ENCODE data around the gene FLVCR2.

FLVCR2 gene

DNA sequence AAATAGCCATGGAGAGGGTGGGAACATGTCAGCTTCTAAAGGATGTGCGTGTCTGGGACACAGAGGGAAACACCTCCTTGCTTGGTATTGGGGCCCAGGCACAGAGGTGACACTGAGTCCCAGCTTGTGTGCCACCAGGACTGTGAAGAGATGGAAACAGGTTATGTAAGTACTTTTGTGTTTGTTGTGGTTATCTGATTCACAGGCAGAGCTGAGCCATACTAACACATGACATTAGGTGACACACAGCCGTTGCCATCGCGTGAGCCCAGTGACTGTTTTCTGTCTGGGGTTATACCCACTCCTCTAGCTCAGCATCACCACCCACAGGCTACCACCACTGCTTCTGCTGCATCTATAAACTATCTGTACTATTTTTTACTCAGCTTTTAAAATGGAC is 12.1 kb upstream of the FLVCR2 start:
- Mint-ChIP-seq H3K4me1 (peaks cover 82% of the 10 kb centered on the region), H3K4me3 (peak overlapping the region; percentile 77 to 92)

DNA sequence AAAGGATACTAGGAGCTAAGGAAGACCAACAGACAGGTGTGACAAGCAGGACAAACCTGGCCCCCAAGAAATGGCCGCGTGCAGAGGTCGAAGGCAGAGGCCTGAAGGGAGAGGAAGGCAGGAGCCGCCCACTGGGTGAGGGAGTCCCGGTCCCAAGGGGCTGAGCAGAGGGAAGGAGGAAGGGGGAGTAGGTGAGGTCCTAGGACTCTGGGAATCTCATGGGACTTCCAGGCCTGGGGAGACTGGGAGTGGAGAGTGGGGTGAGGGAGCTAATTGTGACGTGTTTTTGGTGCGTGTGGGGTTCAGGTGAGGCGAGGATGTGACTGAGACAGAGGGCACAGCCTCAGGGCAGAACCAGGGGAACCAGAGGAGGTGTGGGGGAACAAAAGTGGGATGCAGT is 11.7 kb upstream of the FLVCR2 start:
- no peak for DNase-seq
- no peaks in the 10 kb centered on the region for H3K27me3 Mint-ChIP-seq
- H3K4me3 Mint-ChIP-seq, result peak overlapping the region; percentile 77 to 92

More for the DNA sequence above, 12.1 kb upstream of the FLVCR2 start:
- peak; percentile 79 to 89 for DNase-seq
- peak; percentile 94 for ATAC-seq
- Mint-ChIP-seq H3K27me3 (no peaks in the 10 kb centered on the region), H3K27ac (peak overlapping the region; percentile 98 to 100), H3K9me3 (peaks cover 0 to 8% of the 10 kb centered on the region in 2 donors)

DNA sequence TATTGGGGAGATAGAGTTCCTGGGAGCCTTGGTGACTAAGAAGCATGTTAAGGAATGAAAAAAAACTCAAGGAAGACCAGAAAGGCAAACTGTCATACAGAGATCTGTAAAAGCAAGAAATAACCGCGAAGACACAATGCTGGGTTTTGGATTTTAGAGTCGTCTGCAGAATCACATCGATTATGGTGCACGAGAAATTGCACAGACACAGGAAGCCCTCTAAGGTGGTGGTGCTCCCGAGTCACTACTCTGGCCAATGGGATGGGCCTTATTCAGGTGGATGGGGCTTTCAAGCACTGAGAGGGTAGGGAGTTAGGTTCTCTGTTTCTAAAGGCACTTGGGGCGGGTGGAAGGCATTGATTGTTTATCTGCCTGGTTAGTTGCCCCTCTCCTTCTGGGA is 10.3 kb upstream of the FLVCR2 start:
- ATAC-seq (no peak), DNase-seq (no peak)
- Mint-ChIP-seq H3K27ac (peak overlapping the region in 1 of 2 donors; percentile 98), H3K27me3 (no peaks in the 10 kb centered on the region), H3K4me3 (no peak overlapping the region), H3K4me1 (peaks cover 74% of the 10 kb centered on the region), H3K9me3 (peaks cover 0 to 3% of the 10 kb centered on the region in 2 donors)

More for the DNA sequence above, 11.7 kb upstream of the FLVCR2 start:
- peak overlapping the region; percentile 98 to 100 for H3K27ac Mint-ChIP-seq
- peaks cover 0 to 6% of the 10 kb centered on the region in 2 donors for H3K9me3 Mint-ChIP-seq
- ATAC-seq, result no peak
- H3K4me1 Mint-ChIP-seq, result peaks cover 82% of the 10 kb centered on the region

DNA sequence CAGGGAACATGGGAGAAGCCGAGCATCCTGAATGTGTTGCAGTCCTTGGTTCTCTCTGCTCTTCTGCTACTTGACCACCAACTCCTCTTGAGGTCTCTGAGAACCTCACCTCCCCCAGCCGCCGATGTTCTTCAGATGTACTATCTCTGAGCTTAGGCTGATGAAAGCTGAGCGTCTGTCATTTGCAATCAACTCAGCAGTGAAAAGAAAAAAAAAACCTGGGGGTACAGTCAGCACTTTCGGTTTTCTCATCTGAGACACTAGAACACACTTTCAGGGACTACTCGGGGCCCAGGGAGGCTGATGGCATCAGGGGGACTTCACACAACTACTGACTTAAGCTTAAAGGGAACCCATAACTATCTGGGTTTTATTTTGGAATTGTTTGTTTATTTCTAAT is 9.6 kb upstream of the FLVCR2 start:
- DNase-seq (no peak), ATAC-seq (no peak)
- peak overlapping the region in 1 of 2 donors; percentile 5 for H3K4me3 Mint-ChIP-seq
- H3K27ac Mint-ChIP-seq, result peak overlapping the region; percentile 51 to 64
- peaks cover 74% of the 10 kb centered on the region for H3K4me1 Mint-ChIP-seq
- peaks cover 0 to 3% of the 10 kb centered on the region in 2 donors for H3K9me3 Mint-ChIP-seq
- H3K27me3 Mint-ChIP-seq, result no peaks in the 10 kb centered on the region

DNA sequence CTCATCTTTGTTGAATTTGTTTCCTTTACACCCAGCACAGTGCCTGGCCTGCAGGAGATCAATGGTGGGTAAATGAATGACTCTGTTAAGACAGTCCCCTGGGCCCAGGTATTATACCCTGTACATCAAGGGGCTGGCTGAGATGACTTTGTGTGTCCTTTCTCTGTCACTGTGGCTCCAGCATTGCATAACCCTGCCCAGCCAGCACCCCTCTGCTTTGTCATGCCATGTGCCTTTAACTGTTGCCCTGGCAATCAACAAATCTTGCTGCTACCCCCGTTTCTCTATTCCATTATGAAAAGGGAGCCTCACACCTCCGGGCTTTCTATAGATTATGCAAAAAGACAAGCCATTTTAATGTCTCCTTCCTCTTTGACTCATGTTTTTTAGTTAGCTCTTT is 7.6 kb upstream of the FLVCR2 start:
- ATAC-seq, result no peak
- no peak overlapping the region for H3K4me3 Mint-ChIP-seq

DNA sequence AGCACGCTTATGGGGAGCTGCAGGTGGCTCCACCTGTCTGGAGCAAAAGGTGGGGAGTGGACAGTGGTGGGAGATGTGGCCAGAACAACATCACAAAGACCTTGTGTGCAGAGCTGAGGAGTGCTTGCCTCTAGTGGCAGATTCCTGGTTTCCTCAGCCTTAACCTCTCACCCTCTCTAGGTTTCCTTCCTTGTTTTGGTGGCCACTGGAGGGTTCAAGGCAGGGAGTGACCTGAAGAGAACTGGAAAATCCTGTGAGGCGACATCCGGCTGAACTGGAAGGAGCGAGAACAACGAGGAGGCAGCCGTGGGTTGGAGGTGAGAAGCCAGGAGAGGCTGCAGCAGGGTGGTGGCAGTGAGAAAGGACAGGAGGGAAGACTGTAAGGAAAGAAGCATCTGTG is 6.3 kb upstream of the FLVCR2 start:
- ATAC-seq, result no peak
- Mint-ChIP-seq H3K4me1 (peaks cover 51% of the 10 kb centered on the region), H3K9me3 (no peaks in the 10 kb centered on the region), H3K27ac (peak overlapping the region in 1 of 2 donors; percentile 57), H3K27me3 (no peaks in the 10 kb centered on the region), H3K4me3 (no peak overlapping the region)
- DNase-seq, result no peak

More for the DNA sequence above, 7.6 kb upstream of the FLVCR2 start:
- H3K27me3 Mint-ChIP-seq, result no peaks in the 10 kb centered on the region
- DNase-seq, result no peak
- H3K4me1 Mint-ChIP-seq, result peaks cover 60% of the 10 kb centered on the region
- H3K9me3 Mint-ChIP-seq, result peaks cover 0 to 3% of the 10 kb centered on the region in 2 donors
- no peak overlapping the region for H3K27ac Mint-ChIP-seq

DNA sequence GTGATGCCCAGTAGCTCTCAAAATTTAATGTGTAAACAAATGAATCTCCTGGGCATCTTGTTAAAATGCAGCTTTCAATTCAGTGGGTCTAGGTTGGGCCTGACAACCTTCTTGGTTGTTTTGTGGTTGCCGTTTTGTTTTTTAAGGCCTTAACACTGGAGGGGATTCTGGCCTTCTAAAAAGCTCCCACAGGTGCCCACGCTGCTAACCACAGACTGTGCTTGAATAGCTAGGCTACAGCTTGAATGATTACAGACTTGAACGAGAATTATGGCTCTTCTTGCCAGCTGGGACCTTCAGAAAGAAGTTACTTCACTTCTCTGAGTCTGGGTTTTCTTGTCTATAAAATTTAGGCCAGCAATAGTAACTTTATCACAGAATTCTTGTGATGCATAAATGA is 1.3 kb upstream of the FLVCR2 start:
- H3K9me3 Mint-ChIP-seq, result no peaks in the 10 kb centered on the region
- DNase-seq (no peak), ATAC-seq (no peak)
- H3K4me1 Mint-ChIP-seq, result peaks cover 28% of the 10 kb centered on the region
- H3K4me3 Mint-ChIP-seq, result peak overlapping the region in 1 of 2 donors; percentile 86
- H3K27ac Mint-ChIP-seq, result no peak overlapping the region
- H3K27me3 Mint-ChIP-seq, result no peaks in the 10 kb centered on the region

DNA sequence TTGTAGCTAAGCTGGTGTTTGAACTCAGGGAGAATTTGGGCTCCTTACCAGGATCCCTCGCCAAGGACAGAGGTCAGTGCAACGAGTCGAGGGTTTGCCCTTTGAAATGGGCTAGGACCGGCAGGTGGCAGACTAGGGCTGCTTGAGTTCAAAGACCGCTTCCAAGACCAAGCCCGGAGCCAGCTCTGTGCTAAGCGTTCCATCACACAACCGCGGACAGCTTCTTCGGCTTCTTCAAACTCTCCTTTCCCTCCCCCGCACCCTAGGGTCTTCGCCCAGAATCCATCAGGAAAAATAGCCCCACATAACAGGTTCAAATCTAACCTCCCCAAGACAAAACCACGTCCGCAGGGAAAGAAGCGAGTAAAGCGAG is 705 bp upstream of the FLVCR2 start:
- H3K4me3 Mint-ChIP-seq, result peak overlapping the region; percentile 86 to 91
- peaks cover 27% of the 10 kb centered on the region for H3K4me1 Mint-ChIP-seq
- peak; percentile 94 for ATAC-seq

DNA sequence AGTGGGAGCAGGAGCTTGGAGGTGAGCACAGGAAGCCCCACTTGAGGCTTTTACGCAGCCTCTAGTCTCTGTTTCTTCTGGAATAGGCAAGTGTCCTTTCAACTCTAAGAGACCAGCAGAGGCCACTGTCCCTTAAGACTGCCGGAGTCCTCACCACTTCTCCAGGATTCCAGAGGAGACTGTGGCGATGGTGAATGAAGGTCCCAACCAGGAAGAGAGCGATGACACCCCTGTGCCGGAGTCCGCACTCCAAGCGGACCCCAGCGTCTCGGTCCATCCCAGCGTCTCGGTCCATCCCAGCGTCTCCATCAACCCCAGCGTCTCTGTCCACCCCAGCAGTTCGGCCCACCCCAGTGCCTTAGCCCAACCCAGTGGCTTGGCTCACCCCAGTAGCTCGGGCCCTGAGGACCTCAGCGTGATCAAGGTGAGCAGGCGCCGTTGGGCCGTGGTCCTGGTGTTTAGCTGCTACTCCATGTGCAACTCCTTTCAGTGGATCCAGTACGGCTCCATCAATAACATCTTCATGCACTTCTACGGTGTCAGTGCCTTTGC is 442 bp downstream of the FLVCR2 start:
- Mint-ChIP-seq H3K9me3 (no peaks in the 10 kb centered on the region), H3K4me3 (peak overlapping the region; percentile 86 to 91), H3K27me3 (no peaks in the 10 kb centered on the region), H3K4me1 (peaks cover 27% of the 10 kb centered on the region), H3K27ac (no peak overlapping the region)
- no peak for ATAC-seq
- no peak for DNase-seq

More for the DNA sequence above, 705 bp upstream of the FLVCR2 start:
- peak; percentile 65 to 72 for DNase-seq
- no peaks in the 10 kb centered on the region for H3K27me3 Mint-ChIP-seq
- no peaks in the 10 kb centered on the region for H3K9me3 Mint-ChIP-seq
- H3K27ac Mint-ChIP-seq, result peak overlapping the region in 1 of 2 donors; percentile 81

DNA sequence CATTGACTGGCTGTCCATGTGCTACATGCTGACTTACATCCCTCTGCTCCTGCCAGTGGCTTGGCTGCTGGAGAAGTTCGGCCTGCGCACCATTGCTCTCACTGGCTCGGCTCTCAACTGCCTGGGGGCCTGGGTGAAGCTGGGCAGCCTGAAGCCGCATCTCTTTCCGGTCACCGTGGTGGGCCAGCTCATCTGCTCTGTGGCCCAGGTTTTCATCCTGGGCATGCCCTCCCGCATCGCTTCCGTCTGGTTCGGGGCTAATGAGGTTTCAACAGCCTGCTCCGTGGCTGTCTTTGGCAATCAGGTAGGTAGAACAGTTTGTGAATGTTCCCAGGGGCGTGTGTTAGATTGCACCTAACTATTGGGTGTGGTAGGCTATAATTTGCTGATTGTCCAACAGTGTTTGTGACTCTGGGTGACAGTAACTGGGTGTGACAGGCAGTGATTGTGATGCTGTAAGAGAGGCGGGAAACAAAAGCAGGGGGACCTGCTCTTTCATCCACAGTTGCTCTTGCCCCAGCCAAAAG is 981 bp downstream of the FLVCR2 start:
- Mint-ChIP-seq H3K4me1 (peaks cover 27% of the 10 kb centered on the region), H3K9me3 (no peaks in the 10 kb centered on the region), H3K4me3 (peak overlapping the region; percentile 45 to 91), H3K27ac (no peak overlapping the region), H3K27me3 (no peaks in the 10 kb centered on the region)
- DNase-seq, result no peak
- no peak for ATAC-seq

DNA sequence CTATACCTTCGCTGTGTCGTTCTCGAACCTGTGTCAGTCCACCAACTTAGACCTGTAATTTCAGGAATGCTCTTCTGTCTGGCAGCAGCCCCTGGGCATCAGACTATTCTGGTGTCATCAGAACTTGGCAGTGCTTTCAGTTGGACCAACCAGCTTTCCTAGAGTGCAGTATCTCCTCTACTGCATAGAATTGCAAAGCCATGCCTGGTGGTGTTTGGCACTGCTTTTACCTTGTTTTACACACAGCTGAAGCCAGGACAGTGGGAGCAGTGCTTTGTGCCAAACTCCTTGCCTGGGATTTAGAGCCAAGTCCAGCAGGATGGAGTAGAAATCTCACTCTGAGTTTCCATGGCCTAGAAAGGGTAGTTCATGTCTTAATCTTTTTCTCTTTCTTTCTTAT is 1.5 kb downstream of the FLVCR2 start:
- no peaks in the 10 kb centered on the region for H3K9me3 Mint-ChIP-seq

DNA sequence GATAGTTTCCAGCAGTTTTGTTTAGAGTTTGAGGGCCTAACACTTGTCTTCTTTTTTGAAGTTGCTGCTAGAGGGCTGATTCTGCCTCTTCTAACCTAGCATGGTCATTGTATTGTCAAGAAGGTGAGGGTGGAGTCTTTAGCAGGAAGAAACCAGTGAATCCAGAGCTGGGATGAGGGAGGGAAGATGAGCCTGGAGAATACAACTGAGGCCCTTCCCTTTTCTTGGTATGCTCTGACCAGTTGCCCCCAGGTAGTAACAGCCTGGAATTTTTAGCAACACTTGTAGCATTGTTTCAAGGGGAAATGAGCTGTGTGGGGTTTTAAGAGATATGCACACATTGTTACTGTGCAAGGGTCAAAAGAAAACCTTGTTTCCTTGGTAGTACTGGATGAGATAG is 9.0 kb downstream of the FLVCR2 start:
- Mint-ChIP-seq H3K9me3 (no peaks in the 10 kb centered on the region), H3K4me1 (no peaks in the 10 kb centered on the region), H3K27me3 (no peaks in the 10 kb centered on the region), H3K27ac (no peak overlapping the region), H3K4me3 (no peak overlapping the region)
- DNase-seq, result no peak
- no peak for ATAC-seq

More for the DNA sequence above, 1.5 kb downstream of the FLVCR2 start:
- H3K4me1 Mint-ChIP-seq, result peaks cover 27% of the 10 kb centered on the region
- no peak overlapping the region for H3K27ac Mint-ChIP-seq
- ATAC-seq (no peak), DNase-seq (no peak)
- H3K27me3 Mint-ChIP-seq, result no peaks in the 10 kb centered on the region
- no peak overlapping the region for H3K4me3 Mint-ChIP-seq

DNA sequence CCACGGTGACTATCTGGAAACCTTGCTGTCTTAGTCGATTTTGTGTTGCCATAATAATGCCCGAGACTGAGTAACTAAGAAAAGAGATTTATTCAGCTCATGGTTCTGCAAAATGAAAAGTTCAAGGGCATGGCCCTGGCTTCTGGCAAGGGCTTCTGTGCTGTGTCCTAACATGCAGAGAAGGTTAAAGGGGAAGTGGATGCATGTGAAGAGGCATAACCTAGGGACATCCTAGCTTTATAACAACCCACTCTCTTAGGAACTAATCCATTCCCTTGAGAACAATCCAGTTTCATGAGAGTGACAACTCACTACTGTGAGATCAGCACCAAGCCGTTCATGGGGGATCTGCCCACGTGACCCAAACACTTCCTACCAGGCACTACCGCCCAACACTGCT is 11.5 kb downstream of the FLVCR2 start:
- no peak for ATAC-seq
- H3K4me1 Mint-ChIP-seq, result no peaks in the 10 kb centered on the region

DNA sequence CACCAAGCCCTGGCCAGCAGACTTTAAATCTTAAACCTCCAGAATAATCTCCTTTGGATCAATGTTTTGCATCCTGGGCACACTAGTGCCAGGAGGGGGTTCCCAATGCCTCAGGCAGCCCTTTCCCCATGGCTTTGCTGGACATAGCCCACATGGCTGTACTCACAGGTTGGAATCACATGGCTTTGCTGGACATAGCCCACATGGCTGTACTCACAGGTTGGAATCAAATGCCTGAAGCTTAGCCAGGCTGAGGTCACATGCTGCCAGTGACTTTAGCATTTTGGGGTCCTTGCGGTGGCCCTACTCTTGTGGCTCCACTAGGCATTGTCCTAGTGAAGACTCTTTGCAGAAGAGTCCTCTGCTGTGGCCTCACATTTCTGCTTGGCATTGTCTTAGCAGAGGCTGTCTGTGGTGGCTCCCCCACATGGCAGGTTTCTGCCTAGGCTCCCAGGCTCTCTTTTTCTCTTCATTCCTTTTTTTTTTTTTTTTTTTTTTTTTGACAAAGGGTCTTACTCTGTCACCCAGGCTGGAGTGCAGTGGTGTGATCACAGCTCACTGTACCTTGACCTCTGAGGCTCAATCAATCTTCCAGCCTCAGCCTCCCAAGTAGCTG is 13.0 kb downstream of the FLVCR2 start:
- Mint-ChIP-seq H3K27ac (no peak overlapping the region), H3K27me3 (no peaks in the 10 kb centered on the region), H3K4me1 (no peaks in the 10 kb centered on the region), H3K9me3 (no peaks in the 10 kb centered on the region), H3K4me3 (no peak overlapping the region)
- DNase-seq (no peak), ATAC-seq (no peak)

More for the DNA sequence above, 11.5 kb downstream of the FLVCR2 start:
- no peaks in the 10 kb centered on the region for H3K9me3 Mint-ChIP-seq
- H3K27me3 Mint-ChIP-seq, result no peaks in the 10 kb centered on the region
- DNase-seq, result no peak
- H3K27ac Mint-ChIP-seq, result no peak overlapping the region
- no peak overlapping the region for H3K4me3 Mint-ChIP-seq

DNA sequence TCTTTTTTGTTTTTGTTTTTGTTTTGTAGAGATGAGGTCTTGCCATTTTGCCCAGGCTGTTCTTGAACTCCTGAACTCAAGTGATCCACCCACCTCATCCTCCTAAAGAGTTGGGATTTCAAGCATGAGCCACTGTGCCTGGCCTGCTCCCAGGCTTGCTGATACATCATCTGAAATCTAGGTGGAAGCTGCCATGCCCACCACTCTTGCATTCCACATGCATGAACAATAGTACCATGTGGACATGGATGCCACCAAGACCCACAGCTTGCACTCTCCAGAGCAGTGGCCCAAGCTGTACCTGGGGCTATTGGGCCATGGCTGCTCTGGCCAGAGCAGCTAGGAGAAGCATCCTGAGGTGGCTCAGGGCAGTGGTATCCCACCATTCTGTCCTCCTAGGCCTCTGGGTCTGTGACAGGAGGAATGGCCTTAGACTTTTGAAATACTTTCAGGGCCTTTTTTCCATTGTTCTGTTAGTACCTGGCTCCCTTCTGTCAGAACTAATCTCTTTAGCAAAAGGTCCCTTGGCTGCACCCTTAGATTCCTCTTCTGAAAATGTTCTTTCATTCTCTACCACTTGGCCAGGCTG is 13.7 kb downstream of the FLVCR2 start:
- no peaks in the 10 kb centered on the region for H3K4me1 Mint-ChIP-seq
- H3K27me3 Mint-ChIP-seq, result no peaks in the 10 kb centered on the region
- no peak overlapping the region for H3K27ac Mint-ChIP-seq
- ATAC-seq, result no peak
- no peak for DNase-seq
- no peak overlapping the region for H3K4me3 Mint-ChIP-seq
- H3K9me3 Mint-ChIP-seq, result no peaks in the 10 kb centered on the region

DNA sequence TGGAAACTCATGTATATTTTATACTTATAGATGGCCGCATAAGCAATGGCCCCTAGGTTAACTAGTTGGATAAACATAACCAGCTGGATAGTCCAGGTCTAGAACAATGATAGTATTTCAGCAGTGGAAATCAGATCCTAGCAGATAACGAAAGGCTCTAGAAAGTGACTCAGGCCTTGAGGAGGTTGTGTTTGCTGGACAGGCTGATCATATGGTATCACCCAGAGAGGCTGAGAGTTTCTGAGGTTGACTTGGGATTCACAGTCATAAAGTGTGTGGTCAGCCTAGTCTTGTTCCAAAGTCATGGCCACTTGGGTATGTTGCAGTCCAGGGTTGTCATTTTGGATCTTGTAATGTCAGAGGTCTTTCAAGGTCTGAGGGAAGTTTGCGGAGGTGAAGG is 16.8 kb downstream of the FLVCR2 start:
- Mint-ChIP-seq H3K4me3 (no peak overlapping the region), H3K27me3 (no peaks in the 10 kb centered on the region), H3K9me3 (no peaks in the 10 kb centered on the region), H3K27ac (no peak overlapping the region), H3K4me1 (peaks cover 5% of the 10 kb centered on the region)
- ATAC-seq (no peak), DNase-seq (no peak)

All from stimulated activated naive CD8-positive, alpha-beta T cell treated with anti-CD3 and anti-CD28 coated beads, Interleukin-15, amount 100 ng/mL, for 72 hours (primary cell).